ENCODE results near the gene PRDM15. TPM values are rescaled to one million over a fixed set of nuclear protein-coding genes. Genes with fewer than 3 reads are reported as not detected.

PRDM15 gene
- total RNA-seq, 1 donor from 2014 or later = 12.0 TPM

- Mint-ChIP-seq H3K36me3 (ENCODE audit: low read depth) (no peaks in the 10 kb centered on the region), H3K27me3 (ENCODE audit: low read depth) (peaks cover 54% of the 10 kb centered on the region), H3K27ac (ENCODE audit: unreplicated experiment) (no peak overlapping the region), H3K9me3 (no peaks in the 10 kb centered on the region), H3K4me3 (peak overlapping the region; percentile 31), H3K4me1 (peaks cover 9% of the 10 kb centered on the region)
- TF ChIP-seq CTCF (conservative IDR thresholded peaks at IDR 0.05) = peak; percentile 92
- DNase-seq (ENCODE audit: low read depth, low spot score) = peak; percentile 89
These were observed 101.0 kb downstream of the PRDM15 start for GRCh38 chr21:41777951-41778815.

DNA sequence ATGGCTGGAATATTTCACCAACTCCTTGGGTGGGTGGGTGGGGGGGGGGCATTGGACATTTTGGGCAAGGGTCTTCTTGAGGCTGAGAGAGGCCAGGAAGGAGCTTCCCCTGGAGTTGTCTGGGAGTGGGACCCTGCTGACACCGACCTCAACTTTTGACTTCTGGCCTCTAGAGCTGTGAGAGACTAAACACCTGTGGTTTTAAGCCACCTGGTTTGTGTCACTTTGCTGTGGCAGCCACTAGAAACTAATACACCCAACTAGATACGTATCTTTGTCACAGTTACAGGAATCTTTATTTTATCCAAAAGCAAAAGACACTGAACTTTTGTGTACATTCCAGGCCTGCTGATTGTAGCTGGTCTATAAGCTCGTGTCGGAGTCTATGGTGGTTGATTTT is 102.4 kb downstream of the PRDM15 start:
- Mint-ChIP-seq H3K36me3 (ENCODE audit: low read depth) (no peaks in the 10 kb centered on the region), H3K4me3 (no peak overlapping the region), H3K27ac (ENCODE audit: unreplicated experiment) (no peak overlapping the region), H3K27me3 (ENCODE audit: low read depth) (peaks cover 68% of the 10 kb centered on the region), H3K9me3 (no peaks in the 10 kb centered on the region), H3K4me1 (peaks cover 9% of the 10 kb centered on the region)
- no peak for TF ChIP-seq CTCF (conservative IDR thresholded peaks at IDR 0.05)
- DNase-seq (ENCODE audit: low read depth, low spot score) = no peak

DNA sequence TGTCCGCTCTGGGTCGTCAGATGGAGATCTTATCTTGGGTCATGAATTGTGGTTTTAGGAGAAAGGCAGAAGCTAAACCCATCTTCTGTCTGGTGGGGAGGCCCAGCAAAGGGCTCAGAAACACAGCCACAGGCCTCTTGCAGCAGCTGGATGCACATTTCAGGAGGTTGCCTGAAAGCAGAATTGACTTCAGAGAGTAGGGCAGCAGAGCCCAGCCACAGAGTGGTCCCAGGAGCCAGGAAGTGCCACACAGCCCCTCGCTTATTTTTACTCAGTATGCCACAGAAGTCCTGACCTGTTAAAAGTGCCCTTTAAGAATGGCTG is 104.0 kb downstream of the PRDM15 start:
- H3K4me3 Mint-ChIP-seq = no peak overlapping the region
- no peak for TF ChIP-seq CTCF (conservative IDR thresholded peaks at IDR 0.05)
- peaks cover 9% of the 10 kb centered on the region for H3K4me1 Mint-ChIP-seq
- H3K9me3 Mint-ChIP-seq = no peaks in the 10 kb centered on the region
- peaks cover 72% of the 10 kb centered on the region for H3K27me3 Mint-ChIP-seq (ENCODE audit: low read depth)
- DNase-seq (ENCODE audit: low read depth, low spot score) = no peak
- H3K27ac Mint-ChIP-seq (ENCODE audit: unreplicated experiment) = no peak overlapping the region
- no peaks in the 10 kb centered on the region for H3K36me3 Mint-ChIP-seq (ENCODE audit: low read depth)

- no peaks in the 10 kb centered on the region for H3K9me3 Mint-ChIP-seq
- H3K27ac Mint-ChIP-seq (ENCODE audit: unreplicated experiment) = no peak overlapping the region
- no peak for DNase-seq (ENCODE audit: low read depth, low spot score)
- peaks cover 74% of the 10 kb centered on the region for H3K27me3 Mint-ChIP-seq (ENCODE audit: low read depth)
- H3K36me3 Mint-ChIP-seq (ENCODE audit: low read depth) = no peaks in the 10 kb centered on the region
- peaks cover 9% of the 10 kb centered on the region for H3K4me1 Mint-ChIP-seq
- TF ChIP-seq CTCF (conservative IDR thresholded peaks at IDR 0.05) = no peak
- H3K4me3 Mint-ChIP-seq = no peak overlapping the region
These were observed 104.5 kb downstream of the PRDM15 start for GRCh38 chr21:41774467-41775148.

- H3K36me3 Mint-ChIP-seq (ENCODE audit: low read depth) = no peaks in the 10 kb centered on the region
- no peak for DNase-seq (ENCODE audit: low read depth, low spot score)
- no peak overlapping the region for H3K4me3 Mint-ChIP-seq
- peaks cover 76% of the 10 kb centered on the region for H3K27me3 Mint-ChIP-seq (ENCODE audit: low read depth)
- H3K9me3 Mint-ChIP-seq = no peaks in the 10 kb centered on the region
- no peak overlapping the region for H3K27ac Mint-ChIP-seq (ENCODE audit: unreplicated experiment)
- no peak for TF ChIP-seq CTCF (conservative IDR thresholded peaks at IDR 0.05)
- peaks cover 13% of the 10 kb centered on the region for H3K4me1 Mint-ChIP-seq
These were observed 106.6 kb downstream of the PRDM15 start for GRCh38 chr21:41772351-41773080.
